HEK293T (cell line): ENCODE measurements around the gene PLA2G2E.

ENCODE experiments used
- CTCF ChIA-PET: fragments of 350-600 bp; formaldehyde crosslinking; extraction: SDS; loops from one replicate; lab custom pipeline; 2021; ENCODE audit warnings: antibody characterized with exemption, inconsistent platforms; lab: Yijun Ruan, JAX
- POLR2A ChIA-PET: fragments of 350-600 bp; formaldehyde crosslinking; extraction: SDS; loops from one replicate; lab custom pipeline; 2020; ENCODE audit warnings: antibody characterized with exemption, inconsistent platforms; lab: Yijun Ruan, JAX
- DNase-seq: peaks from one replicate; pipeline ENCODE4 v3.0.0; 2012; ENCODE audit warnings: mixed read lengths; ENCODE audit errors: extremely low spot score
- ARNT ChIP-seq: fragments of 450-650 bp; IDR thresholded peaks from 2 replicates; pipeline ENCODE4 v1.6.1; 2017; ENCODE audit warnings: mild to moderate bottlenecking
- BHLHE40 ChIP-seq: fragments of 450-650 bp; IDR thresholded peaks from 2 replicates; pipeline ENCODE4 v1.6.1; 2016; ENCODE audit warnings: mild to moderate bottlenecking, moderate library complexity, borderline replicate concordance
- CTBP1 ChIP-seq: fragments of 450-650 bp; IDR thresholded peaks from 2 replicates; pipeline ENCODE4 v1.6.1; 2016; ENCODE audit warnings: borderline replicate concordance
- ELF4 ChIP-seq: fragments of 450-650 bp; IDR thresholded peaks from 2 replicates; pipeline ENCODE4 v1.6.1; 2017; ENCODE audit warnings: antibody characterized with exemption
- FOXA1 ChIP-seq: fragments of 450-650 bp; IDR thresholded peaks from 2 replicates; pipeline ENCODE4 v1.6.1; 2016; ENCODE audit warnings: mild to moderate bottlenecking
- FOXK2 ChIP-seq: fragments of 450-650 bp; IDR thresholded peaks from 2 replicates; pipeline ENCODE4 v1.6.1; 2016; ENCODE audit warnings: mild to moderate bottlenecking
- FOXM1 ChIP-seq: fragments of 450-650 bp; IDR thresholded peaks from 2 replicates; pipeline ENCODE4 v1.6.1; 2017; ENCODE audit warnings: mild to moderate bottlenecking, borderline replicate concordance
- HDGF ChIP-seq: fragments of 450-650 bp; IDR thresholded peaks from 2 replicates; pipeline ENCODE4 v1.6.1; 2017; ENCODE audit warnings: antibody characterized with exemption, borderline replicate concordance
- L3MBTL2 ChIP-seq: fragments of 450-650 bp; conservative IDR thresholded peaks from 2 replicates; pipeline ENCODE4 v1.6.1; 2016; ENCODE audit warnings: mild to moderate bottlenecking
- LEF1 ChIP-seq: fragments of 450-650 bp; IDR thresholded peaks from 2 replicates; pipeline ENCODE4 v1.6.1; 2017; ENCODE audit warnings: mild to moderate bottlenecking, borderline replicate concordance
- NFRKB ChIP-seq: fragments of 450-650 bp; IDR thresholded peaks from 2 replicates; pipeline ENCODE4 v1.6.1; 2016; ENCODE audit warnings: mild to moderate bottlenecking, moderate library complexity
- SP1 ChIP-seq: fragments of 450-650 bp; IDR thresholded peaks from 2 replicates; pipeline ENCODE4 v1.6.1; 2017
- SUZ12 ChIP-seq: fragments of 450-650 bp; IDR thresholded peaks from 2 replicates; pipeline ENCODE4 v1.6.1; 2016; ENCODE audit warnings: mild to moderate bottlenecking
- TARDBP ChIP-seq: fragments of 450-650 bp; IDR thresholded peaks from 2 replicates; pipeline ENCODE4 v1.6.1; 2016
- ZNF384 ChIP-seq: fragments of 450-650 bp; IDR thresholded peaks from 2 replicates; pipeline ENCODE4 v1.6.1; 2016
- TF ChIP-seq, protein P1 (sequence below): fragments of 450-650 bp; IDR thresholded peaks from 2 replicates; pipeline ENCODE4 v1.6.1; 2016

The PLA2G2E gene

DNA sequence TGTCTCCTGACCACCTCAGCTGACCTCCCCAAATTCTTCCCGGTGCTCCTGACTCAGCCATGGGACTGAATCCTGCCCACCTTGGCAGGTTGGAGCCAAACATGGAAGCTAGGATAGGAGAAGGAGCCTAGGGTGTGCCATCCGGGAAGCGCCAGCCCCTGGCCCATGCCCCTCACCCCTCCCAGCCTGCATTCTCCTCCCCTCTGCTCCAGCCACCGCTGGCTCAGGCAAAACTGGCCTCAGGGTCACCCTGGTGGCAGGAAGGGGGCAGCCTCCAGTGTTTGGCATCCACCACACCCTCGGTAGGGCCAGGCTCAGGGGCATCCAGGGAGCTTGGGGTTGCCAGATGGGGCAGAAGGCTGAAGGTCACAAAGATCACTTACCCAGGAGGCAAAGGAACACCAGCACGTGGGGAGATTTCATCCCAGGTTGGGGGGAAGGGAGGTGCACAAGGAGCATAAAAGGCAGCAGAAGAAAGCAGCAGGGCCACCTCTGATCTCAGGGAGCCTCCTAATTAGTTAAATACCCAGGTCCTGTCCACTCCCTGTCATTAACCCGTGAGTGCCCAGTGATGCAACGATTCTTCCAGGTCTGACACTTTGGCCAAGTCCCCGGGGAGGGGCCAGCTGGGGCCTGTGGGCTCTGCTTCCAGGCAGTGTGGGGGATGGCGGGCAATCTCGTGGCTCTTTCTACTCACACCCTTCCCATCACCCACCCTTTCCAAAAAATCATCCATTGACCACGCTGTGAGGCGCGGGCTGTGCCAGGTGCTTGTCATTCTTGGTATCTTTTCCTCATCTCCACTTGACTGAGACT, at the start of gene PLA2G2E:
Gene PLA2G2E (minus strand): TSS at position 481 of the 816 bp plus-strand sequence. CDS start 58 bp downstream, at position 423.
- no peak for TF ChIP-seq ARNT
- no peak for TF ChIP-seq ELF4
- TF ChIP-seq HDGF: no peak
- TF ChIP-seq BHLHE40: no peak
- TF ChIP-seq, protein P1, sequence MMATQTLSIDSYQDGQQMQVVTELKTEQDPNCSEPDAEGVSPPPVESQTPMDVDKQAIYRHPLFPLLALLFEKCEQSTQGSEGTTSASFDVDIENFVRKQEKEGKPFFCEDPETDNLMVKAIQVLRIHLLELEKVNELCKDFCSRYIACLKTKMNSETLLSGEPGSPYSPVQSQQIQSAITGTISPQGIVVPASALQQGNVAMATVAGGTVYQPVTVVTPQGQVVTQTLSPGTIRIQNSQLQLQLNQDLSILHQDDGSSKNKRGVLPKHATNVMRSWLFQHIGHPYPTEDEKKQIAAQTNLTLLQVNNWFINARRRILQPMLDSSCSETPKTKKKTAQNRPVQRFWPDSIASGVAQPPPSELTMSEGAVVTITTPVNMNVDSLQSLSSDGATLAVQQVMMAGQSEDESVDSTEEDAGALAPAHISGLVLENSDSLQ: no peak
- TF ChIP-seq CTBP1: no peak
- no peak for TF ChIP-seq LEF1
- no peak for TF ChIP-seq FOXM1
- no peak for TF ChIP-seq SUZ12
- no peak for TF ChIP-seq NFRKB
- DNase-seq: no peak
- ChIA-PET CTCF (no interaction called here), POLR2A (no interaction called here)

DNA sequence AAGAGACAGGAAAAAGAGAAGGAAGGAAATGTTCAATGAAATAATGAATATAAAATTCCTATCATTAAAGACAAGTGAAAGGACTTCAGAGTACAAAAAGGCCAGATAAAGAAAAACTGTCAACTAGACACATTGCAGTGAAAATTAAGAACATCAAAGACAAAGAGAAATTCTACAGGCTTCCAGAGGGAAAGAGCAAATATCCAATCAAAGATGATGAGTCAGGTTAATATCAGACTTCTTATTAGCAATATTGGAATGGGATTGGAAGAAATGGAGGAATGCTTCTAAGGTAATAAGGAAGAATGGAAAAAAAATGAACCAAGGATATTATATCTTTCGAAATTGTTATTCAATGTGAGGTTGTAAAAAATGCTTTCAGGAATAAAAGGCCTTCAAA, 48.2 kb upstream of the PLA2G2E start:
- CTCF ChIA-PET: no interaction called here
- DNase-seq: no peak
- POLR2A ChIA-PET: no interaction called here
- no peak for TF ChIP-seq FOXK2
- TF ChIP-seq HDGF: no peak
- TF ChIP-seq FOXA1: no peak
- TF ChIP-seq L3MBTL2: no peak
- TF ChIP-seq FOXM1: no peak
- TF ChIP-seq NFRKB: no peak
- no peak for TF ChIP-seq TARDBP
- TF ChIP-seq, protein P1: no peak
- no peak for TF ChIP-seq LEF1
- TF ChIP-seq SP1: no peak

GRCh38 chr1:19969898-19970660, 46.7 kb upstream of the PLA2G2E start:
- ChIA-PET POLR2A (no interaction called here), CTCF (interaction anchor here (0.6 kb wide), 1 partner anchor 181 kb away, joined by 3 read pairs; no protein-coding TSS in a partner anchor)
- no peak for DNase-seq
- no peak for TF ChIP-seq FOXK2
- TF ChIP-seq, protein P1: no peak
- no peak for TF ChIP-seq CTBP1
- no peak for TF ChIP-seq BHLHE40
- no peak for TF ChIP-seq ARNT
- TF ChIP-seq L3MBTL2: no peak
- no peak for TF ChIP-seq ELF4
- no peak for TF ChIP-seq ZNF384

GRCh38 chr1:19967808-19968207, 44.4 kb upstream of the PLA2G2E start:
- no peak for DNase-seq
- TF ChIP-seq L3MBTL2 (no peak), FOXK2 (no peak), NFRKB (no peak), LEF1 (no peak), FOXM1 (no peak), ELF4 (no peak), HDGF (no peak), SP1 (no peak), CTBP1 (no peak), BHLHE40 (no peak), ZNF384 (no peak), FOXA1 (no peak), ARNT (no peak), TARDBP (no peak), SUZ12 (no peak)
- TF ChIP-seq, protein P1: no peak
- POLR2A ChIA-PET: no interaction called here
- CTCF ChIA-PET: no interaction called here

- ChIA-PET CTCF (interaction anchor here (0.7 kb wide), 1 partner anchor 421 kb away, joined by 4 read pairs; no protein-coding TSS in a partner anchor), POLR2A (no interaction called here)
- no peak for TF ChIP-seq ARNT
- no peak for TF ChIP-seq BHLHE40
- TF ChIP-seq L3MBTL2: no peak
- DNase-seq: no peak
These were observed 41.1 kb upstream of the PLA2G2E start for GRCh38 chr1:19964542-19964941.
